Activated CD4-positive, alpha-beta memory T cell treated with anti-CD3 and anti-CD28 coated beads, Interleukin-2, amount 10 ng/mL, durations not matched to agents 7 days and 5 days (primary cell): ENCODE measurements around the gene NINJ1. TPM values are rescaled to one million over a fixed set of nuclear protein-coding genes. Genes with fewer than 3 reads are reported as not detected.
A peak's percentile ranks its signal among the peaks of the same experiment; 100 is the strongest.
"Not testable (repeated sequence)": the region's sequence is repeated elsewhere in the genome, so short reads cannot be mapped to it uniquely, and the experiment has no call there.

ENCODE experiments used
- CTCF ChIA-PET: fragments of 350-600 bp; sonication (Branson Sonifier 250); formaldehyde crosslinking; loops from one replicate; lab custom pipeline; 2021; ENCODE audit warnings: antibody characterized with exemption, inconsistent platforms; lab: Charles Lee
- POLR2A ChIA-PET: fragments of 350-600 bp; sonication (Branson Sonifier 250); formaldehyde crosslinking; loops from one replicate; lab custom pipeline; 2021; ENCODE audit warnings: antibody characterized with exemption; lab: Charles Lee
- DNase-seq: peaks from one replicate; pipeline ENCODE4 v3.0.0-alpha.2; 2020
- H3K27ac Mint-ChIP-seq: one replicate; pipeline ENCODE4 v1.8.0; 2021; ENCODE audit warnings: mild to moderate bottlenecking, mixed read lengths
- H3K27me3 Mint-ChIP-seq: one replicate; pipeline ENCODE4 v1.8.0; 2021; ENCODE audit warnings: mixed read lengths
- H3K36me3 Mint-ChIP-seq: one replicate; pipeline ENCODE4 v1.8.0; 2021; ENCODE audit warnings: low read depth, mixed read lengths
- H3K4me1 Mint-ChIP-seq: one replicate; pipeline ENCODE4 v1.8.0; 2021; ENCODE audit warnings: mixed read lengths
- H3K4me3 Mint-ChIP-seq: one replicate; pipeline ENCODE4 v1.8.0; 2021; ENCODE audit warnings: mild to moderate bottlenecking, mixed read lengths
- H3K9me3 Mint-ChIP-seq: one replicate; pipeline ENCODE4 v1.8.0; 2021; ENCODE audit warnings: mixed read lengths
- total RNA-seq, 2 experiments: library from RNA; stranded (reverse); gene quantifications; one replicate each; pipeline ENCODE4 v1.2.3, GENCODE V29; 2021

The NINJ1 gene
- total RNA-seq, 2 experiments from 2014 or later, result 36.9 to 37.4 TPM

DNA sequence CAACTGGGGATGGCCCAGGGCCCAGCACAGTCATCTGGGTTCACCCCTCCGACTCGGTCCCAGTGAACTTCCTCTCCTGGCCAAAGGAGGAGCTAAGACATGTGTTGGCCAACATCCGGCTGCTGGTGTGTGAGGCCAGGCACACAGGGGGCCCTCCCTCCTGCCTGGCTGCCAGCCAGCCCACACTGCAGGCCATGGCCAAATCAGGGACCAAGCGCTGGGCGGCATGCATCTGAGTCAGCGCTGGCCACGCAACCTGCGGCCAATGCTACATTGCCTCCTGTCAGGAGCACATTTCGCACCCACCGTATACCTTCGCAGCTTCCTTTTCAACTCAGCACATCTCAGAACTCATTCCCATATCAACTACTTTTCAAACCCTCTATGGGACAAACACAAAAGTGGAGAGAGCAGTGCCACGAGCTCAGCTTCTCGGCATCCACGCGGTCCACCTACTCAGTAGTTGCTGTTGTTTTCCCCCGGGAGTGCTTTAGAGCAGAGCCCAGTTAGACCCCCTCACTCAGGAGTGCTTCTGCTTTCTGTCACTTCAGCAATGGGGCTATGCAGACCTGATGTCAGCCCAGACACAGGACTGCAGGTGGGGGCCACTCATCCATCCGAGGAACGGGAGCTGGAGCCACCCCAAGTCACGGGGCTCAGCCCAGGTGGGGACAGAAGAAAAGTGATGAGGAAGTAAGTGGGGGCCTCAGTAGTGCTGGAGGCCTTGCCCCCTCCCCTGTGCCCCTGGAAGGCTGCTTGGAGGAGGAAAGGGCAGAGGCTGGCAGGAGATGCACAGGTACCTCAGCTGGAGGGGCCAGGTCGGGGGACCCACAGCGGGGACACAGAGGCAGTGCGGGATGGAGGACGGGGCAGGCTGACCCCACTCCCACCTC lies 13.9 kb downstream of the NINJ1 start:
- H3K4me1 Mint-ChIP-seq, result peaks cover 16% of the 10 kb centered on the region
- H3K36me3 Mint-ChIP-seq, result peaks cover 19% of the 10 kb centered on the region
- DNase-seq, result peak; percentile 55
- ChIA-PET POLR2A (interaction anchor here (0.7 to 4.5 kb wide), 4 partner anchors 10 to 22 kb away, joined by 3 to 14 read pairs (median 6); partner anchors contain the start of gene NINJ1), CTCF (interaction anchor here (0.8 to 3.2 kb wide), 3 partner anchors 8 to 163 kb away, joined by 3 to 30 read pairs (median 4); no protein-coding TSS in a partner anchor)
- no peaks in the 10 kb centered on the region for H3K9me3 Mint-ChIP-seq
- no peaks in the 10 kb centered on the region for H3K27me3 Mint-ChIP-seq
- peak overlapping the region; percentile 68 for H3K27ac Mint-ChIP-seq
- H3K4me3 Mint-ChIP-seq, result no peak overlapping the region

DNA sequence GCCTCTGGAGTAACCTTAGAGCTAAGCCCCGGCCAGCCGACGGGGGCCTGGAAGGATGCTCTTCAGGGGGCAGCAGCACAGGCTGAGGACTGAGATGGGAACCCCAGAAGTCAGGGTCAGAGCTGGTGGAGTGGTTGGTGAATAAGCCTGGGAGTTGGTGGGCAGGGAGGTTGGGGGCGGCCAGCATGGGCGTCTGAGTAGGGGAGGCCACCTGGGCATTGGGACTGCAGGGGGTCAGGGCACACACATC lies 14.4 kb downstream of the NINJ1 start:
- no peaks in the 10 kb centered on the region for H3K27me3 Mint-ChIP-seq
- H3K4me3 Mint-ChIP-seq, result no peak overlapping the region
- ChIA-PET CTCF (interaction anchor here (0.8 to 3.2 kb wide), 3 partner anchors 8 to 163 kb away, joined by 3 to 30 read pairs (median 4); no protein-coding TSS in a partner anchor), POLR2A (interaction anchor here (0.7 to 4.5 kb wide), 4 partner anchors 10 to 22 kb away, joined by 3 to 14 read pairs (median 6); partner anchors contain the start of gene NINJ1)
- H3K9me3 Mint-ChIP-seq, result no peaks in the 10 kb centered on the region
- peaks cover 13% of the 10 kb centered on the region for H3K36me3 Mint-ChIP-seq
- no peak for DNase-seq
- H3K27ac Mint-ChIP-seq, result peak overlapping the region; percentile 68
- peaks cover 20% of the 10 kb centered on the region for H3K4me1 Mint-ChIP-seq

DNA sequence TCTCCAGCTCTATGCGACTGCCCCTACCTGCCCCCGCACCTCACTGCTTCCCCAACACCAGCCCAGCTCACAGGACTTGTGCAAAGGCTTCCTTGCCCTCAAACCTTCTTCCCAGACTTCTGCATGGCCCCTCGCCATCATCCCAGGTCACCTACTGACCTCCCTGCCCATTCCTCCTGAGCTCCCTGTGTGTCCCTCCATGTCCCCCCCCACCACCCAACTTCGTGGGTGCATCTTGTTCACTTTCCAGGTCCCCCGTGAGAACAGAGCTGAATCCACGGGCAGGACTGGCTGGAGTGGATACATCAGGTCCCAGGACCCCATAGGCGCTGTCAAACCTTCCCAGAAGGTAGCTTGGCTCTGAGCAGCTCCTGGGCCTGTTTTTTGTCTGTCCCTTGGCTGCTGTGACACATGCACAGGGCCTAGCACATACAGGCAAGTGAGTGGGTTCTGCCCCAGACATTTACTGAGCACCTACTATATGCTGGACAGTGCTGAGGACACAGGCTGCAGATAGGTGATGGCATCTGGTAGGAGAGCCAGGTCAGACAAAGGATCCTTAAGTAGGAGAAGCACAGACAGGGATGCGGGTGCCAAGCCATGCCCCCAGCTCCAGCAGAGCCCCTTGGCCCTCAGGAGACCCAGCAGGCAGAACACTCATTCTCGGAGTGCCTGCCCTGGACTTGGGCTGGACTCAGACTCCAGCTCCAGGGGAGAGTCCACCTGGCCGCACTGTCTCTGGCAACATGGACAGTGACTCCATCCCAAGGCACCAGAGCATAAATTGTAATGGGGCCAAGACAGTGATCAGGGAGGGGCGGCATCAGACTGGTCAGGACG lies 15.0 kb downstream of the NINJ1 start:
- peaks cover 20% of the 10 kb centered on the region for H3K4me1 Mint-ChIP-seq
- peak overlapping the region; percentile 68 for H3K27ac Mint-ChIP-seq
- no peak overlapping the region for H3K4me3 Mint-ChIP-seq
- DNase-seq, result no peak
- ChIA-PET CTCF (interaction anchor here (0.8 to 3.2 kb wide), 5 partner anchors 7 to 344 kb away, joined by 3 to 30 read pairs (median 3); no protein-coding TSS in a partner anchor), POLR2A (interaction anchor here (1.0 to 4.5 kb wide), 4 partner anchors 11 to 75 kb away, joined by 3 to 14 read pairs (median 6); partner anchors contain the start of gene NINJ1)
- no peaks in the 10 kb centered on the region for H3K27me3 Mint-ChIP-seq
- peaks cover 10% of the 10 kb centered on the region for H3K36me3 Mint-ChIP-seq
- H3K9me3 Mint-ChIP-seq, result no peaks in the 10 kb centered on the region

DNA sequence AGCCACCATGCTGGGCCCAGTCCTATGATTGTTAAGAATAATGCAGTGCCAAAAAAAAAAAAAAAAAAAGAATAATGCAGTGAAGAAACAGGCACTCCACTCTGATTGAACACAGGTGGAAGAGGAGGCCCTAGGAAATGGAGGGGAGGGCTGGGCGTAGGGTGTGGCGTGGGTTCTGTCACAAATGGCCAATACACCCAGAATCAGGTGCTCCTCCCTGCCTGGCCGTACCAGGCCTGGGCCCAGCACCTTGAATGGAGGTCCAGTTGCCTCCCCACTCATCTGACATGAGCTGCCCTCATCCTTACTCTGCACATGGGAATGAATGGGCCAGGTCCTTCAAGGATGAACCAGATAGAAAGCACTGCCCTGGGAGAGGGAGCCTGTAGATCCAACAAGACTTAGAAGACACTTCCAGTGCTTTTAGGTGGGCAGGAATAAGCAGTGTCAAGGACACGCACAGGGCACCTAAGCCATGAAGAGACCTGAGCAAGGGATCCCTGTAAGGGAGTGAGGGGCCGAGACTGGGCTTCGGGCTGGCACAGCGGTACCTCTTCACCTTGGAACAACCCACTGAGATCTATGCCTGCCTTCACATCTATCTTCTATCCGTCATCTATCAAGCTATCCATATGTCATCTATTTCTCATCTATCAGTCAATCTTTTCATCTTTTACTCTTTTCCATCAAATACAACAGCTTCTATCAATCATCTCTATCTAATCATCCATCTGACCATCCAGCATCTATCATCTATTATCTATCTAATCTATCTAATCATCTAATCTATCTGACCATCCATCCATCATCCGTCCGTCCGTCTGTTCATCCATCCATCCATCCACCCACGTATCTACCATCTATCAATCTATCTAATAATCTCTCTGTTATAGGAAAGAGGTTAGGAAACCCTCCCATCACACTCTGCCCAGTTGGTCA lies 15.9 kb downstream of the NINJ1 start:
- POLR2A ChIA-PET, result interaction anchor here (1.0 to 4.5 kb wide), 2 partner anchors 12 to 76 kb away, joined by 3 to 14 read pairs; no protein-coding TSS in a partner anchor
- Mint-ChIP-seq H3K27me3 (no peaks in the 10 kb centered on the region), H3K36me3 (peaks cover 13% of the 10 kb centered on the region)

DNA sequence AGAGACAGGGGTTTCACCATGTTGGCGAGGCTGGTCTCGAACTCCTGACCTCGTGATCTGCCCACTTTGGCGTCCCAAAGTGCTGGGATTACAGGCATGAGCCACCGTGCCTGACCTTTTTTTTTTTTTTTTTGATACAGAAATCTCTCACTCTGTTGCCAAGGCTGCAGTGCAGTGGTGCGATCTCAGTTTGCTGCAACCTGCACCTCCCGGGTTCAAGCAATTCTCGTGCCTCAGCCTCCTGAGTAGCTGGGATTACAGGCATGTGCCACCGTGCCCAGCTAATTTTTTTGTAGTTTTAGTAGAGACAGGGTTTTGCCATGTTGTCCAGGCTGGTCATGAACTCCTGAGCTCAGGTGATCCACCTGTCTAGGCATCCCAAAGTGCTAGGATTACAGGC lies 16.5 kb downstream of the NINJ1 start:
- CTCF ChIA-PET, result interaction anchor here (1.0 to 3.2 kb wide), 2 partner anchors 9 to 39 kb away, joined by 3 to 30 read pairs; no protein-coding TSS in a partner anchor
- POLR2A ChIA-PET, H3K27me3 Mint-ChIP-seq, H3K27ac Mint-ChIP-seq, DNase-seq, H3K9me3 Mint-ChIP-seq, H3K4me3 Mint-ChIP-seq: not testable (repeated sequence)
- peaks cover 19% of the 10 kb centered on the region for H3K36me3 Mint-ChIP-seq
- peaks cover 20% of the 10 kb centered on the region for H3K4me1 Mint-ChIP-seq

More for the DNA sequence above, 15.9 kb downstream of the NINJ1 start:
- no peaks in the 10 kb centered on the region for H3K9me3 Mint-ChIP-seq
- H3K4me1 Mint-ChIP-seq, result peaks cover 20% of the 10 kb centered on the region
- H3K27ac Mint-ChIP-seq, result no peak overlapping the region
- CTCF ChIA-PET, result interaction anchor here (0.8 to 3.2 kb wide), 4 partner anchors 9 to 345 kb away, joined by 3 to 30 read pairs (median 3); no protein-coding TSS in a partner anchor
- no peak for DNase-seq
- H3K4me3 Mint-ChIP-seq, result no peak overlapping the region

DNA sequence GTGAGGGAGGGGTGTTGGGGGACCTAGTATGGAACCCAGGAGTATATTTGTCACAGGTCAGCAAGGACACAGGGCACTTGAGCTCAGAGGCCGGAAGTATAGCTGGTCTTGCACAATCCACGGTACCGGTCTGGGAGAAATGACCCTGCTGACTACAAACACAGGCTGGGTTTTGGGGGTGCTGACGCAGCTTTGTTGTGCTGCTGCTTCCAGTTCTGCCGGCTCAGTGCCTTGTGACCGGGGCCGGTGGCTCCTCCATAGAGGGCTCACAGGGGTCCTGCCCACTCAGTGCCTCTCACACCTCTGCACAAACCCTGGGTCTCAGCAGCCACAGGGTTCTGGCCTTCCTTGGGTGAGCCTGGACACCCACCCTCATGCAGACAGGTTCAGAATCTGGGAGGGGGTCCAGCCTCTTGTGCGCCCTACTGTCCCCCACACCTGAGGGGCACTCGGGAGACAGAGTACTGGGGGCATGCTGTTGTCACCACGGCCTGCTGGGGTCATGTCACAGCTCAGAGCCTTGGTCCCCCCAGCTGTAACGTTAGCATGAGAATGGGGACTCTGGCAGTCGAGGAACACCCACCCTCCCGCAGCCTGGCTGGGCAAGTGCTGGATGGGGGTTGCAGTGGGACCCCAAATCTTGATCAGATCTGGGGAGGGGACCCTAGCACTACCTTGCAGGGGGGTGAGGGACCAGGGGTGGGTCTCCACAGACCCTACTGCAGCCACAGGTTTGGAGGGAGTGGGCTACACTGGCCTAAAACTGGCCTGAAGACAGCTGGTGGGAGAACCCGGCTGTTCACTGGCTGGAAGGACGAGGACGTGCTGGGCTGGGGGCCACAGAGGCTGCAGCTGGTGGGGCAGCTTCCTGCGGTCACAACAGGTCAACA lies 17.7 kb downstream of the NINJ1 start:
- no peaks in the 10 kb centered on the region for H3K27me3 Mint-ChIP-seq
- peaks cover 23% of the 10 kb centered on the region for H3K4me1 Mint-ChIP-seq
- H3K27ac Mint-ChIP-seq, result no peak overlapping the region
- H3K9me3 Mint-ChIP-seq, result no peaks in the 10 kb centered on the region
- peaks cover 24% of the 10 kb centered on the region for H3K36me3 Mint-ChIP-seq
- ChIA-PET CTCF (no interaction called here), POLR2A (interaction anchor here (1.0 kb wide), 1 partner anchor 18 kb away, joined by 3 read pairs; no protein-coding TSS in a partner anchor)
- no peak overlapping the region for H3K4me3 Mint-ChIP-seq
- DNase-seq, result no peak

DNA sequence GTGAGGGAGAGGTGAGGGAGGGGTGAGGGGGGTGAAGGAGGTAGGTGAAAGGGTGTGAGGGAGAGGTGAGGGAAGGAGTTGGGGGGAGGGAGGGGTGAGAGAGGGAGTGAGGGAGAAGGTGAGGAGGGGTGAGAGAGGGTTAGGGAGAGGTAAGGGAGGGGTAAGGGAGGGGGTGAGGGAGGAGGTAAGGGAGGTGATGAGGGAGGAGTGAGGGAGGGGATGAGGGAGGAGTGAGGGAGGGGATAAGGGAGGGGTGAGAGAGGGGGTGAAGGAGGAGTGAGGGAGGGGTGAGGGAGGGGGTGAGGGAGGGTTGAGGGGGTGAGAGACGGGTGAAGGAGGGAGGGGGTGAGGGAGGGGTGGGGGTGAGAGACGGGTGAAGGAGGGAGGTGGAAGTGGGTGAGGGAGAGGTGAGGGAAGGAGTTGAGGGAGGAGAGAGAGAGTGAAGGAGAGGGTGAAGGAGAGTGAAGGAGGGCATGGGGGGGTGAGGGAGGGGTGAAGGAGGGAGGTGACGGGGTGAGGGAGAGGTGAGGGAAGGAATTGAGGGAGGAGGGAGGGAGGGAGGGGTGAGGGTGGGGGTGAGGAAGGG lies 18.5 kb downstream of the NINJ1 start:
- DNase-seq, result no peak
- no peak overlapping the region for H3K4me3 Mint-ChIP-seq
- ChIA-PET CTCF (no interaction called here), POLR2A (no interaction called here)
- H3K4me1 Mint-ChIP-seq, result peaks cover 30% of the 10 kb centered on the region
- H3K27ac Mint-ChIP-seq, result no peak overlapping the region
- no peaks in the 10 kb centered on the region for H3K9me3 Mint-ChIP-seq
- no peaks in the 10 kb centered on the region for H3K27me3 Mint-ChIP-seq
- H3K36me3 Mint-ChIP-seq, result peaks cover 27% of the 10 kb centered on the region

DNA sequence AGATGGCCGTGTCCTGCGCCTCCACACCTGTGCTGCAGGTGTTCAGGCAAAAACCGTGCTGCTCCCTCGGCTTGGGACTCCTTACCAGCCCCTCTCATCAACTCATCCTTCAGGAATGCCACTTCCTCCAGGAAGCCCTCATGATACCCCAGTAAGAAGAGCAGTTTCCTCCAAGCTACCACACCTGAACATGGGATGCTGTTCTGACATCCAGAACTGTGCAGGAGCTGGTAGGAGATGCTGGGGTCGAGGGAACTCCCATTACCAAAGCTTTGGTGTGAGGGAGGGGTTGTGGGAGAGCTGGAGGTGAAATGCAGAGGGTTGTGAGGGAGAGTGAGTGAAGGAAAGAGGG lies 19.1 kb downstream of the NINJ1 start:
- Mint-ChIP-seq H3K4me3 (no peak overlapping the region), H3K27ac (no peak overlapping the region), H3K9me3 (no peaks in the 10 kb centered on the region), H3K36me3 (peaks cover 29% of the 10 kb centered on the region), H3K27me3 (no peaks in the 10 kb centered on the region), H3K4me1 (peaks cover 27% of the 10 kb centered on the region)
- DNase-seq, result no peak
- ChIA-PET CTCF (interaction anchor here (1.1 kb wide), 1 partner anchor 14 kb away, joined by 4 read pairs; no protein-coding TSS in a partner anchor), POLR2A (no interaction called here)

DNA sequence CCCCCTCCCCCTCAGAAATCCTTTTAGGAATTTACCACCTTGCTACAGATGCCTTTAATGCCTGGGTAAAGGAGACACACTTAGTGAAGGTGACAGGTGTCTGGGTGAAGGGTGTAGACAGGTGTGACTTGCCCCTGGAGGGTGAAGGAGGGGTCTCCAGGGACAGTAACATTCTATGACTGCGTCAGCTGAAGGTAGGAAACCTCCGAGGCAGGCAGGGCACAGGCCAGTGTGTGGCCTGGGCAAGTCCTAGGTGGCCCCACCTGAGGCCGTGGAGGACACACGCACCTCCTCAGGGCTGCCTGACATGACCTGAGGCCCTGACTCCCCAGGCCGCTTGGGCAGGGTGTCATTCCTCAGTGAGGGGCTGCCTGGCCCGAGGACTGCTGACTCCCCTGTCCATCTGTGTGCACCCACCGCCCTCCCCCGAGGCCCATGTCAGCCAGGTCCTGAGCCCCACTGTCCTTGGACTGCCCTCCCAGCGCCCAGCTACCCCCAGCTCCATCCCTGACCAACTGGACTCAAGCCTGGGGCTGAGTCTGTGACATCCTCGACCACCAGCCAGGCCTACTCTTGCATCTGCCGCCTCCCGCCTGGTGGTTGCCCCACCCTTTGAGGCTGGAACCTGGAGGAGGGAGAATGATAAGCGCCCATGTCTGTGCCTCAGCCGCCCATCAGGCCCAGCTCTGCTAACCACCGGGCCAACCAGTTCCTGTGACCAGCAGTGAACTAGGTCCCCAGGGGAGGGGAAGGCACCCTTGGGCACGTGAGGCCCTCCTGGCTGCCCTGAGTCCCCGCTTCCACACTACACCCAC lies 19.7 kb downstream of the NINJ1 start:
- ChIA-PET CTCF (interaction anchor here (1.1 kb wide), 1 partner anchor 15 kb away, joined by 4 read pairs; no protein-coding TSS in a partner anchor), POLR2A (no interaction called here)
- peaks cover 28% of the 10 kb centered on the region for H3K36me3 Mint-ChIP-seq
- no peaks in the 10 kb centered on the region for H3K27me3 Mint-ChIP-seq
- no peak for DNase-seq
- H3K4me1 Mint-ChIP-seq, result peaks cover 21% of the 10 kb centered on the region
- H3K9me3 Mint-ChIP-seq, result no peaks in the 10 kb centered on the region
- no peak overlapping the region for H3K4me3 Mint-ChIP-seq
- H3K27ac Mint-ChIP-seq, result no peak overlapping the region

DNA sequence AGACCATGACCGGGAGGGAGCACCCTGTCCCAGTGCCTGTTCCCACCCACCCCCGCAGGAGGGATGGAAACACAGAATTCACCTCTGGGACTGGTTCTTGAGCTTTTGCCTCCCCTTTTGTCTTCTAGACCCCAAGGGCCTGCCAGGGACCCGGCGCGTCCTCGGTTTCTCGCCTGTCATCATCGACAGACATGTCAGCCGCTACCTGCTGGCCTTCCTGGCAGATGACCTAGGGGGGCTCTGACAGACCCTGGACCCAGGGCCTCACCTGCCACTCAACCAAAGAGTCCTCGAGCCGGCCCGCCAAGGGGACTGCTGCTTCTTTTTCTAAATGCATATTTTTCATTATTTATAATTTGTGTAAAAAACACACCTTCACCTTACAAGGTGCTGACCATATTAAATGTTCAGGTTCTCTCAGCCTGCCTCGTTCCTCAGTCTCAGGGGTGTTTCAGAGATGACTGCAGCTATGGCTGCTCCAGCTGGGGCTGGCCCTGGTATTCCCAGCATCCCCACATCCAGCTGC lies 21.1 kb downstream of the NINJ1 start:
- H3K27me3 Mint-ChIP-seq, result no peaks in the 10 kb centered on the region
- H3K27ac Mint-ChIP-seq, result no peak overlapping the region
- H3K9me3 Mint-ChIP-seq, result no peaks in the 10 kb centered on the region
- ChIA-PET CTCF (interaction anchor here (0.9 kb wide), 1 partner anchor 8 kb away, joined by 3 read pairs; no protein-coding TSS in a partner anchor), POLR2A (no interaction called here)
- DNase-seq, result no peak
- peaks cover 30% of the 10 kb centered on the region for H3K4me1 Mint-ChIP-seq
- H3K4me3 Mint-ChIP-seq, result no peak overlapping the region
- peaks cover 32% of the 10 kb centered on the region for H3K36me3 Mint-ChIP-seq
